OCI-LY7 (cell line): ENCODE data around the gene PPM1A. TPM values are rescaled to one million over a fixed set of nuclear protein-coding genes. Genes with fewer than 3 reads are reported as not detected.

ENCODE experiments used
- BruUV-seq: library from RNA; stranded (reverse); fragments of 400-500 nt; replicated peaks from 2 replicates; lab custom pipeline; 2021; lab: Mats Ljungman, UMichigan
- CTCF ChIA-PET: fragments of 300-600 bp; sonication (Branson Sonifier 250); formaldehyde crosslinking; loops from one replicate; lab custom pipeline; 2022; ENCODE audit warnings: antibody characterized with exemption; ENCODE audit not compliant: unreplicated experiment; lab: Charles Lee
- POLR2A ChIA-PET: fragments of 300-600 bp; sonication (Branson Sonifier 250); formaldehyde crosslinking; loops from one replicate; lab custom pipeline; 2022; ENCODE audit warnings: antibody characterized with exemption; lab: Charles Lee
- DNase-seq: peaks from one replicate; pipeline ENCODE4 v3.0.0-alpha.2; 2015; ENCODE audit warnings: low spot score
- H2AFZ ChIP-seq: fragments of 200-600 bp; sonication (generic), shearing (Covaris generic); 2 replicates; pipeline ENCODE4 v1.6.1; 2014; ENCODE audit warnings: mild to moderate bottlenecking, antibody characterized with exemption, low read length, moderate library complexity
- H3K27ac ChIP-seq: fragments of 200-600 bp; sonication (generic); 2 replicates; pipeline ENCODE4 v1.5.1; 2014; ENCODE audit warnings: mixed run types, low read depth, mild to moderate bottlenecking, moderate library complexity, low read length, inconsistent platforms; ENCODE audit not compliant: poor library complexity, severe bottlenecking
- H3K36me3 ChIP-seq: fragments of 200-600 bp; sonication (generic); 2 replicates; pipeline ENCODE4 v1.6.1; 2014; ENCODE audit warnings: mild to moderate bottlenecking, antibody characterized with exemption, low read length, moderate library complexity, mixed read lengths; ENCODE audit not compliant: insufficient read depth
- H3K4me1 ChIP-seq: fragments of 200-600 bp; sonication (generic); 2 replicates; pipeline ENCODE4 v1.5.1; 2014; ENCODE audit warnings: mild to moderate bottlenecking, low read length; ENCODE audit not compliant: insufficient read depth, poor library complexity, severe bottlenecking
- H3K4me2 ChIP-seq: fragments of 200-600 bp; sonication (generic); 2 replicates; pipeline ENCODE4 v1.6.1; 2014; ENCODE audit warnings: mild to moderate bottlenecking, low read length
- H3K4me3 ChIP-seq: fragments of 200-600 bp; sonication (generic); 2 replicates; pipeline ENCODE4 v1.5.1; 2014; ENCODE audit warnings: mild to moderate bottlenecking, low read depth, low read length; ENCODE audit not compliant: poor library complexity, severe bottlenecking
- H3K79me2 ChIP-seq: fragments of 200-600 bp; sonication (generic); 2 replicates; pipeline ENCODE4 v1.6.1; 2016; ENCODE audit warnings: low read depth, mild to moderate bottlenecking, low read length, moderate library complexity, mixed read lengths; ENCODE audit not compliant: insufficient read depth
- H3K9me2 ChIP-seq: fragments of 200-600 bp; sonication (generic); 2 replicates; pipeline ENCODE4 v1.6.1; 2016; ENCODE audit warnings: mild to moderate bottlenecking, low read length, mixed read lengths; ENCODE audit not compliant: insufficient read depth
- H3K9me3 ChIP-seq: fragments of 200-600 bp; sonication (generic); 2 replicates; pipeline ENCODE4 v1.6.1; 2014; ENCODE audit warnings: mild to moderate bottlenecking, mixed run types, low read length, mixed read lengths
- H4K20me1 ChIP-seq: fragments of 200-600 bp; sonication (generic); 2 replicates; pipeline ENCODE4 v1.6.1; 2014; ENCODE audit warnings: mild to moderate bottlenecking, antibody characterized with exemption, low read length, moderate library complexity, mixed read lengths; ENCODE audit not compliant: insufficient read depth
- EZH2phosphoT487 ChIP-seq: fragments of 200-600 bp; sonication (generic); IDR thresholded peaks from 2 replicates; pipeline ENCODE4 v1.6.1; 2018; ENCODE audit warnings: low read depth, borderline replicate concordance, mild to moderate bottlenecking, mixed run types, antibody characterized with exemption, low read length, moderate library complexity, mixed read lengths
- intact Hi-C: fragments of 100-400 bp; cut with micrococcal nuclease; formaldehyde crosslinking; loops from one replicate; pipeline ENCODE4 v1.10.0; 2022; ENCODE audit not compliant: unreplicated experiment
- total RNA-seq, 2 experiments: library from RNA; depleted of rRNA in 1 of 2; stranded (reverse); fragments of >200 nt in 1 of 2; shearing (Covaris generic) in 1 of 2; gene quantifications; 2 replicates each; pipeline ENCODE4 v1.2.3, GENCODE V29; 2014 to 2022
- TF ChIP-seq, protein P1 (sequence below): fragments of 200-600 bp; sonication (generic); conservative IDR thresholded peaks from 2 replicates; pipeline ENCODE4 v1.5.1; 2014; ENCODE audit warnings: mild to moderate bottlenecking, antibody characterized with exemption, low read length, moderate library complexity, mixed read lengths

The PPM1A gene
- total RNA-seq, 2 experiments from 2014 or later, result 25.4 to 75.1 TPM

DNA sequence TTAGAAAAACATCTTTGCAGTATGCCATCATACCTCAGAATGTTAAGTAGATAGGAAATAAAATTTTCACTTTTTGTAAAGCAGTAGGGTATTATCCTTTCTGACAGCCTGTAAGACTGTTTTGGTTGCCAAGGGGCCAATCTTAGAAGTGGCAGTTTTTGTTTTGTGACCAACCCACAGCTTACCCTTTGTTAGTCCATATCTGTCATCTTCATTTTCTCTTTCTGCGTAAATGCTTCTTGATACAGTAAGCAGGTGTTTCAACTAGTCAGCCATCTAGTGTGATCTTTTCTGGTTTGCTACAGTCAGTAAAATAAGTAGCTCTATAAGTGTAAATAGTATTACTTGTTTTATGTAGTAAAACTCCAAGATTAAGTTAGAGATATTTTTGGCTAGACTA, 8.8 kb downstream of the PPM1A start:
- Histone ChIP-seq H3K9me3 (peaks cover 27% of the 10 kb centered on the region), H3K4me2 (no peak overlapping the region), H4K20me1 (peaks cover 21% of the 10 kb centered on the region; the same call in 1 of the 2 replicates), H3K4me1 (peaks cover 21% of the 10 kb centered on the region), H3K9me2 (no peaks in the 10 kb centered on the region), H3K36me3 (peaks cover 79% of the 10 kb centered on the region), H3K27ac (no peak overlapping the region), H2AFZ (no peak overlapping the region), H3K79me2 (peaks cover 100% of the 10 kb centered on the region), H3K4me3 (no peak overlapping the region)
- POLR2A ChIA-PET, result interaction anchor here (0.8 to 3.1 kb wide), 3 partner anchors 43 to 70 kb away, joined by 3 to 10 read pairs (median 4); no protein-coding TSS in a partner anchor
- CTCF ChIA-PET, result no interaction called here
- TF ChIP-seq EZH2phosphoT487, result no peak
- TF ChIP-seq, protein P1, sequence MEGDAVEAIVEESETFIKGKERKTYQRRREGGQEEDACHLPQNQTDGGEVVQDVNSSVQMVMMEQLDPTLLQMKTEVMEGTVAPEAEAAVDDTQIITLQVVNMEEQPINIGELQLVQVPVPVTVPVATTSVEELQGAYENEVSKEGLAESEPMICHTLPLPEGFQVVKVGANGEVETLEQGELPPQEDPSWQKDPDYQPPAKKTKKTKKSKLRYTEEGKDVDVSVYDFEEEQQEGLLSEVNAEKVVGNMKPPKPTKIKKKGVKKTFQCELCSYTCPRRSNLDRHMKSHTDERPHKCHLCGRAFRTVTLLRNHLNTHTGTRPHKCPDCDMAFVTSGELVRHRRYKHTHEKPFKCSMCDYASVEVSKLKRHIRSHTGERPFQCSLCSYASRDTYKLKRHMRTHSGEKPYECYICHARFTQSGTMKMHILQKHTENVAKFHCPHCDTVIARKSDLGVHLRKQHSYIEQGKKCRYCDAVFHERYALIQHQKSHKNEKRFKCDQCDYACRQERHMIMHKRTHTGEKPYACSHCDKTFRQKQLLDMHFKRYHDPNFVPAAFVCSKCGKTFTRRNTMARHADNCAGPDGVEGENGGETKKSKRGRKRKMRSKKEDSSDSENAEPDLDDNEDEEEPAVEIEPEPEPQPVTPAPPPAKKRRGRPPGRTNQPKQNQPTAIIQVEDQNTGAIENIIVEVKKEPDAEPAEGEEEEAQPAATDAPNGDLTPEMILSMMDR, result no peak
- DNase-seq, result no peak
- intact Hi-C loops, result no loop called here
- no TSS peak for BruUV-seq

DNA sequence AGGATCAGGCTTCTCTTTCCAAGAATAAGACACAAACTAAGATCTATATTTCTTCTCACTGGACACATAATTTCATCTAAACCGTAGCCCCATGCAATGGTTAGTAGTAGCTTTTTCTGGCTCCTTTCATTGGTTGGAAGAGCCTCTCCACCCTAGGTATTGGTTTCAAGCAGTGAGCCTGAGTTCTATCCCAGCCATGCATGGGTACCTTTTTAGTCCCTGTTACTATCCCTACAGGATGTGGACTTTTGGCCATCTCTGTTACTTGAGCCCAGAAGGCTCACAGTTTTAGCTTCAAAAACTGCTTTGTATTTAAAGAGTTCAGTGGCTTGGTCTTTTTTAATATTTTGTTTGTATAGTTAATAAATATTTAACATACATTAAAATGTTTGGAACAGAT, 16.1 kb downstream of the PPM1A start:
- peaks cover 94% of the 10 kb centered on the region for H3K36me3 ChIP-seq
- H4K20me1 ChIP-seq, result no peaks in the 10 kb centered on the region; the same call in 1 of the 2 replicates
- H3K4me3 ChIP-seq, result no peak overlapping the region
- no TSS peak for BruUV-seq
- peaks cover 3% of the 10 kb centered on the region for H3K4me1 ChIP-seq
- no peak overlapping the region for H3K4me2 ChIP-seq
- ChIA-PET CTCF (no interaction called here), POLR2A (interaction anchor here (0.8 to 3.9 kb wide), 4 partner anchors 9 to 62 kb away, joined by 3 to 32 read pairs (median 5); no protein-coding TSS in a partner anchor)
- TF ChIP-seq, protein P1, result no peak
- no peak for TF ChIP-seq EZH2phosphoT487
- H3K27ac ChIP-seq, result no peak overlapping the region
- DNase-seq, result no peak
- intact Hi-C loops, result no loop called here
- no peak overlapping the region for H2AFZ ChIP-seq
- peaks cover 36% of the 10 kb centered on the region for H3K9me3 ChIP-seq
- peaks cover 100% of the 10 kb centered on the region for H3K79me2 ChIP-seq
- H3K9me2 ChIP-seq, result no peaks in the 10 kb centered on the region
